ENCODE results near the gene METAP1.

METAP1 gene

GRCh38 chr4:99038213-99038612 lies 42.7 kb downstream of the METAP1 start:
- in situ Hi-C loops (cut with MboI; ENCODE audit: low sequenced_read_pairs, unreplicated experiment): no loop called here
- TF ChIP-seq CTCF (IDR thresholded peaks at IDR 0.05; ENCODE audit: borderline replicate concordance, control extremely low read depth, extremely low read depth, insufficient read depth, missing control alignments): no peak
- no peak for DNase-seq (ENCODE audit: low spot score)

- in situ Hi-C loops (cut with MboI; ENCODE audit: low sequenced_read_pairs, unreplicated experiment): no loop called here
- TF ChIP-seq CTCF (IDR thresholded peaks at IDR 0.05; ENCODE audit: borderline replicate concordance, control extremely low read depth, extremely low read depth, insufficient read depth, missing control alignments): no peak
- no peak for DNase-seq (ENCODE audit: low spot score)
Observed at GRCh38 chr4:99043346-99043745, 47.8 kb downstream of the METAP1 start.

GRCh38 chr4:99047710-99048109 lies 52.2 kb downstream of the METAP1 start:
- DNase-seq (ENCODE audit: low spot score): no peak
- in situ Hi-C loops (cut with MboI; ENCODE audit: low sequenced_read_pairs, unreplicated experiment): no loop called here
- no peak for TF ChIP-seq CTCF (IDR thresholded peaks at IDR 0.05; ENCODE audit: borderline replicate concordance, control extremely low read depth, extremely low read depth, insufficient read depth, missing control alignments)

GRCh38 chr4:99052902-99053301 lies 57.4 kb downstream of the METAP1 start:
- in situ Hi-C loops (cut with MboI; ENCODE audit: low sequenced_read_pairs, unreplicated experiment): no loop called here
- no peak for TF ChIP-seq CTCF (IDR thresholded peaks at IDR 0.05; ENCODE audit: borderline replicate concordance, control extremely low read depth, extremely low read depth, insufficient read depth, missing control alignments)
- DNase-seq (ENCODE audit: low spot score): no peak

GRCh38 chr4:99054428-99054994 lies 59.0 kb downstream of the METAP1 start:
- no peak for TF ChIP-seq CTCF (IDR thresholded peaks at IDR 0.05; ENCODE audit: borderline replicate concordance, control extremely low read depth, extremely low read depth, insufficient read depth, missing control alignments)
- in situ Hi-C loops (cut with MboI; ENCODE audit: low sequenced_read_pairs, unreplicated experiment): no loop called here
- DNase-seq (ENCODE audit: low spot score): no peak

GRCh38 chr4:99058228-99058627 lies 62.7 kb downstream of the METAP1 start:
- TF ChIP-seq CTCF (IDR thresholded peaks at IDR 0.05; ENCODE audit: borderline replicate concordance, control extremely low read depth, extremely low read depth, insufficient read depth, missing control alignments): no peak
- in situ Hi-C loops (cut with MboI; ENCODE audit: low sequenced_read_pairs, unreplicated experiment): no loop called here
- DNase-seq (ENCODE audit: low spot score): no peak

GRCh38 chr4:99059550-99059949 lies 64.0 kb downstream of the METAP1 start:
- no peak for TF ChIP-seq CTCF (IDR thresholded peaks at IDR 0.05; ENCODE audit: borderline replicate concordance, control extremely low read depth, extremely low read depth, insufficient read depth, missing control alignments)
- in situ Hi-C loops (cut with MboI; ENCODE audit: low sequenced_read_pairs, unreplicated experiment): no loop called here
- no peak for DNase-seq (ENCODE audit: low spot score)
